Measurements from ENCODE around the gene COL15A1. TPM values are rescaled to one million over a fixed set of nuclear protein-coding genes. Genes with fewer than 3 reads are reported as not detected.
"Not testable (repeated sequence)": the region's sequence is repeated elsewhere in the genome, so short reads cannot be mapped to it uniquely, and the experiment has no call there.

Gene COL15A1
- total RNA-seq, 1 donor from 2014 or later: 0.07 TPM

GRCh38 chr9:98899408-98900056, 44.2 kb upstream of the COL15A1 start:
- Mint-ChIP-seq H3K4me3 (no peak overlapping the region), H3K27me3 (peaks cover 30% of the 10 kb centered on the region), H3K36me3 (ENCODE audit: low read depth) (no peaks in the 10 kb centered on the region), H3K27ac (no peak overlapping the region), H3K9me3 (peaks cover 10% of the 10 kb centered on the region), H3K4me1 (no peaks in the 10 kb centered on the region)
- intact Hi-C loops (cut with micrococcal nuclease): no loop called here
- no peak for DNase-seq
- TF ChIP-seq CTCF (IDR thresholded peaks at IDR 0.05): no peak
- CTCF ChIA-PET: no interaction called here
- no peak for ATAC-seq (ENCODE audit: low read depth)
- POLR2A ChIA-PET: no interaction called here

GRCh38 chr9:98900244-98900643, 43.5 kb upstream of the COL15A1 start:
- TF ChIP-seq CTCF (IDR thresholded peaks at IDR 0.05): no peak
- POLR2A ChIA-PET: no interaction called here
- DNase-seq: no peak
- intact Hi-C loops (cut with micrococcal nuclease): no loop called here
- Mint-ChIP-seq H3K27me3 (peaks cover 27% of the 10 kb centered on the region), H3K4me1 (no peaks in the 10 kb centered on the region), H3K27ac (no peak overlapping the region), H3K36me3 (ENCODE audit: low read depth) (no peaks in the 10 kb centered on the region), H3K9me3 (peaks cover 10% of the 10 kb centered on the region), H3K4me3 (no peak overlapping the region)
- ATAC-seq (ENCODE audit: low read depth): no peak
- CTCF ChIA-PET: no interaction called here

GRCh38 chr9:98900725-98901124, 43.0 kb upstream of the COL15A1 start:
- H3K4me1 Mint-ChIP-seq: no peaks in the 10 kb centered on the region
- intact Hi-C loops (cut with micrococcal nuclease): no loop called here
- no peak overlapping the region for H3K4me3 Mint-ChIP-seq
- no peaks in the 10 kb centered on the region for H3K36me3 Mint-ChIP-seq (ENCODE audit: low read depth)
- H3K27me3 Mint-ChIP-seq: peaks cover 24% of the 10 kb centered on the region
- no peak for ATAC-seq (ENCODE audit: low read depth)
- H3K27ac Mint-ChIP-seq: no peak overlapping the region
- CTCF ChIA-PET: no interaction called here
- H3K9me3 Mint-ChIP-seq: peaks cover 10% of the 10 kb centered on the region
- TF ChIP-seq CTCF (IDR thresholded peaks at IDR 0.05): no peak
- POLR2A ChIA-PET: no interaction called here
- no peak for DNase-seq

GRCh38 chr9:98901843-98902242, 41.9 kb upstream of the COL15A1 start:
- intact Hi-C loops (cut with micrococcal nuclease); POLR2A ChIA-PET: not testable (repeated sequence)

GRCh38 chr9:98902516-98902915, 41.2 kb upstream of the COL15A1 start:
- ATAC-seq (ENCODE audit: low read depth): no peak
- POLR2A ChIA-PET: no interaction called here
- H3K9me3 Mint-ChIP-seq: no peaks in the 10 kb centered on the region

More at GRCh38 chr9:98901843-98902242, 41.9 kb upstream of the COL15A1 start:
- ATAC-seq (ENCODE audit: low read depth); DNase-seq; H3K9me3 Mint-ChIP-seq; H3K4me1 Mint-ChIP-seq; H3K27ac Mint-ChIP-seq; H3K36me3 Mint-ChIP-seq (ENCODE audit: low read depth); H3K4me3 Mint-ChIP-seq; CTCF ChIA-PET: not testable (repeated sequence)
- peaks cover 26% of the 10 kb centered on the region for H3K27me3 Mint-ChIP-seq

More at GRCh38 chr9:98902516-98902915, 41.2 kb upstream of the COL15A1 start:
- CTCF ChIA-PET: no interaction called here
- no peak overlapping the region for H3K4me3 Mint-ChIP-seq
- intact Hi-C loops (cut with micrococcal nuclease): no loop called here
- no peaks in the 10 kb centered on the region for H3K4me1 Mint-ChIP-seq
- no peak overlapping the region for H3K27ac Mint-ChIP-seq
- no peak for DNase-seq
- H3K27me3 Mint-ChIP-seq: peaks cover 23% of the 10 kb centered on the region
- no peak for TF ChIP-seq CTCF (IDR thresholded peaks at IDR 0.05)
- no peaks in the 10 kb centered on the region for H3K36me3 Mint-ChIP-seq (ENCODE audit: low read depth)

Data from activated B cell treated with CpG ODN at 0.5 μM for 24 hours (primary cell).